ENCODE measurements around the gene PVR. TPM values are rescaled to one million over a fixed set of nuclear protein-coding genes. Genes with fewer than 3 reads are reported as not detected.

Gene PVR
- polyA plus RNA-seq, 1 donor from 2014 or later = 19.1 TPM

GRCh38 chr19:44697670-44698034 is 53.9 kb downstream of the PVR start:
- no peak overlapping the region for H2AFZ ChIP-seq (ENCODE audit: low read depth, low read length)
- TF ChIP-seq CTCF (IDR thresholded peaks at IDR 0.05; ENCODE audit: poor library complexity, severe bottlenecking) (no peak), REST (IDR thresholded peaks at IDR 0.05; ENCODE audit: borderline replicate concordance) (no peak), POLR2AphosphoS5 (IDR thresholded peaks at IDR 0.05) (no peak), MXI1 (conservative IDR thresholded peaks at IDR 0.05; ENCODE audit: poor library complexity, severe bottlenecking) (no peak), TAF1 (IDR thresholded peaks at IDR 0.05; ENCODE audit: low read depth) (no peak)

GRCh38 chr19:44698492-44699201 is 54.9 kb downstream of the PVR start, which contains the start of gene CEACAM16:
CEACAM16 (plus strand) TSS chr19:44699151; CDS start chr19:44701457, 2,306 bp downstream.
- no peaks in the 10 kb centered on the region for H3K9me2 ChIP-seq (ENCODE audit: insufficient read depth, low read length)
- H3F3A ChIP-seq (ENCODE audit: insufficient read depth, low read length, poor library complexity, severe bottlenecking) = no peaks in the 10 kb centered on the region
- no peak within 1 kb of the TSS for H2AFZ ChIP-seq (ENCODE audit: low read depth, low read length)
- no peak within 1 kb of the TSS for H3K4me2 ChIP-seq (ENCODE audit: low read length)
- H4K20me1 ChIP-seq (ENCODE audit: insufficient read depth) = no peaks in the 10 kb centered on the region
- H3K27me3 ChIP-seq (ENCODE audit: insufficient read depth, low read depth, low read length) = no peaks in the 10 kb centered on the region
- no peak within 1 kb of the TSS for H3K9ac ChIP-seq (ENCODE audit: low read length)
- TF ChIP-seq POLR2AphosphoS5 (IDR thresholded peaks at IDR 0.05) (no peak), REST (IDR thresholded peaks at IDR 0.05; ENCODE audit: borderline replicate concordance) (no peak)
- no peak within 1 kb of the TSS for H3K27ac ChIP-seq (ENCODE audit: low read length)
- H3K4me3 ChIP-seq (ENCODE audit: low read length) = no peak within 1 kb of the TSS
- no peaks in the 10 kb centered on the region for H3K9me3 ChIP-seq (ENCODE audit: low read length)
- no peaks in the 10 kb centered on the region for H3K79me2 ChIP-seq (replicated peaks; ENCODE audit: insufficient read depth, low read length)
- H3K36me3 ChIP-seq (ENCODE audit: insufficient read depth, low read length) = no peaks in the 10 kb centered on the region

More at GRCh38 chr19:44697670-44698034, 53.9 kb downstream of the PVR start:
- Histone ChIP-seq H4K20me1 (ENCODE audit: insufficient read depth) (no peaks in the 10 kb centered on the region), H3K79me2 (replicated peaks; ENCODE audit: insufficient read depth, low read length) (no peaks in the 10 kb centered on the region), H3K9ac (ENCODE audit: low read length) (no peak overlapping the region), H3K4me2 (ENCODE audit: low read length) (no peak overlapping the region), H3K27me3 (ENCODE audit: insufficient read depth, low read depth, low read length) (no peaks in the 10 kb centered on the region), H3K9me3 (ENCODE audit: low read length) (no peaks in the 10 kb centered on the region), H3K27ac (ENCODE audit: low read length) (no peak overlapping the region), H3K4me3 (ENCODE audit: low read length) (no peak overlapping the region), H3F3A (ENCODE audit: insufficient read depth, low read length, poor library complexity, severe bottlenecking) (no peaks in the 10 kb centered on the region), H3K36me3 (ENCODE audit: insufficient read depth, low read length) (no peaks in the 10 kb centered on the region), H3K9me2 (ENCODE audit: insufficient read depth, low read length) (no peaks in the 10 kb centered on the region)

Data from neural cell (in vitro differentiated cells).